ENCODE measurements around the gene TP63. TPM values are rescaled to one million over a fixed set of nuclear protein-coding genes. Genes with fewer than 3 reads are reported as not detected.
"Not testable (repeated sequence)": the region's sequence is repeated elsewhere in the genome, so short reads cannot be mapped to it uniquely, and the experiment has no call there.

TP63 gene
- 26.3 TPM for total RNA-seq
- polyA plus RNA-seq = 7.3 TPM

GRCh38 chr3:189631373-189631408 is at the start of gene TP63:
Gene TP63, plus strand, starts transcription at chr3:189631389. Its CDS starts 127 bp downstream, at chr3:189631516.
- Histone ChIP-seq H3K27ac (ENCODE audit: low read depth) (no peak within 1 kb of the TSS), H3K4me1 (ENCODE audit: insufficient read depth) (no peaks in the 10 kb centered on the region), H3K4me3 (ENCODE audit: low read depth, low read length) (no peak within 1 kb of the TSS), H3K36me3 (ENCODE audit: insufficient read depth) (no peaks in the 10 kb centered on the region)
- no peak for DNase-seq (ENCODE audit: extremely low spot score)

DNA sequence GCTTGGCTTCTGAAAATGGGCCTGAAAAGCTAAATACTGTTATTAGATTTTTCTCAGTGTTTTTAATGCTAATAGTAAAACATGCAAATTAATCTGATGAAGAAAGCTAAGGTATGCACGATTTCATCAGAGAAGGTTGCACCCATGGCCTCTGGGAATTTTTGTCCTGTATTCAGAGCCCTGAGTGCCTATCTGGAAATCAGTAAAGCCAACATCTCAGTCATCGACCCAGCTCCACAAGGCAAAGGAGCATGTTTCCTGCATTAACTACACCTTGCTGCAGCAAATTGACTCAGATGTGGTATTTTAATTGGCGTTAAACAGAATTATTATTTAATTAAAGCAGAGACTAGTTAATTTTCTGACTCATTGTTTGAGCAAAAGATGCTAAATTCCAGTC is 49.0 kb upstream of the TP63 start:
- no peaks in the 10 kb centered on the region for H3K36me3 ChIP-seq (ENCODE audit: insufficient read depth)
- H3K27ac ChIP-seq (ENCODE audit: low read depth) = no peak overlapping the region
- WGBS = 73% methylated on average over 3 of the region's 3 CpGs
- H3K4me3 ChIP-seq (ENCODE audit: low read depth, low read length) = no peak overlapping the region
- H3K4me1 ChIP-seq (ENCODE audit: insufficient read depth) = no peaks in the 10 kb centered on the region
- no peak for DNase-seq (ENCODE audit: extremely low spot score)

DNA sequence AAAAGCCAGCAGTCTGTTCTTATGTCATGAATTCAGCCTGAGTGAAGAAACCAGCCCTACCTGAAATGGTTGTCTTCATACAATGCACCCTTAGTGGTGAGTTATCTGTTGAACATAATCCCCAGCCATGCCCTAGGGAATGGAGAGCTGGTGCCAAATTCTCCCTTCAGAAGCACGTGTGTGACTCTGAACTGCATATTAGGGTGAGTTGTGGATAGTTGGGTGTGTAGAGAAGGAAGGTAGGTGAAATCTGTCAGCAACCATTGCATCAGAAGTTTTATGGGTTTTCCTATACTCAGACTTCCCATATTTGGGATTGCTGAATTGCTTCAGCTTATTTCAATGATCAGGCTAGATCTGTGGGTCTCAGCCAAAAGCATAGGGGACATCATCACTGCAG is 46.5 kb upstream of the TP63 start:
- no peak for DNase-seq (ENCODE audit: extremely low spot score)
- H3K4me1 ChIP-seq (ENCODE audit: insufficient read depth) = no peaks in the 10 kb centered on the region
- H3K36me3 ChIP-seq (ENCODE audit: insufficient read depth) = no peaks in the 10 kb centered on the region
- 50% methylated on average over 1 of the region's 1 CpG for WGBS
- no peak overlapping the region for H3K4me3 ChIP-seq (ENCODE audit: low read depth, low read length)
- no peak overlapping the region for H3K27ac ChIP-seq (ENCODE audit: low read depth)

DNA sequence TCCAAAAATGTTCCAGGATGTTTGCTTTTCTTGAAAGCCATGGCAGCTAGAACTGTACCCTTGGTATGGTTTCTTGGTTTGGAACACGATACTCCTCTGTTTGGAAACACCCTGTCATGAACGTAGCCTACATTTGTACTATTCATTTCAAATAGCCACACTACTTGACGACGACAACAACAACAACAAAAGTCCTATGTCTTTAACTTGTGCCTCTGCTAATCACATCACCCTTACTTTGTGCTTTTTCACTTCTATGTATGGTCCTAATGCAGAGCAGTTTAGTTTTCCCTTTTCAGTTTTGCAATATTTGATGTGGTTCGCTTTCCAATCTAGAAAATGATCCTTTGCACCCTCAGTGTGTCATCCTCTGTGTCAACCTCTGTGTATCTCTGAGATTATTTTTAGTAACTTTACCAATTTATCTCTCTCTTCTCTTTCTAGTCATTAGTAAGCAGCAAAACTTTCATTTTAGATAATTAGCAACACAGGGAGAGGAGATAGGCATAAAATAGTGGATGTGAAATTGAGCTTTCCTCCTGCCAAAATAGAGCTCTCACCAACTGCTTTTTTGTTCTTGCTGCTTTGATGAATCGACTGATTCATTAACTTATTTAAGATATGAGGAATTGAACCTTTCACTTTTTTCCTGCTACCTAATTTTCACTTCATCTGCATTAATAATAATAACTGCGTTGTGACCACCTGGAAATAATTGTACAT is 44.1 kb upstream of the TP63 start:
- DNase-seq (ENCODE audit: extremely low spot score) = no peak
- no peak overlapping the region for H3K27ac ChIP-seq (ENCODE audit: low read depth)
- H3K4me1 ChIP-seq (ENCODE audit: insufficient read depth) = no peaks in the 10 kb centered on the region
- 86% methylated on average over 7 of the region's 7 CpGs for WGBS
- no peaks in the 10 kb centered on the region for H3K36me3 ChIP-seq (ENCODE audit: insufficient read depth)
- H3K4me3 ChIP-seq (ENCODE audit: low read depth, low read length) = no peak overlapping the region

DNA sequence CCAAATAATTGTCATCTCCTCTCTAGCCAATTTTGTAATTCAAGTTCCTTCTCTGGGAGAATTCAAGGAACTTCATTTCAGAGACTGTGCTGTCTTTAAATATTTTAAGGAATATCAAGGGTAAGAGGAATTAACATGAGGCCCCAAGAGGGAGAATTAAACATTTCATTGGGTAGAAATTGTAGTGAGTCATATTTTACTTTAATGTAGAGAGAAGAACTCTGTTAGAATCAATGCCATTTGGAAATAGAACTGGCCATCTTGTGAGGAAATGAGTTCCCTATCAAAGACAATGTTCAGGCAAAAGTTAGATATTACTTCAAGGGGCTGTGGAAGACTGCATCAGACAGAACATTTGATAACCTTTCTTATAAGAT is 43.5 kb upstream of the TP63 start:
- no peak for DNase-seq (ENCODE audit: extremely low spot score)
- no peaks in the 10 kb centered on the region for H3K36me3 ChIP-seq (ENCODE audit: insufficient read depth)
- H3K4me1 ChIP-seq (ENCODE audit: insufficient read depth) = no peaks in the 10 kb centered on the region
- H3K27ac ChIP-seq (ENCODE audit: low read depth) = no peak overlapping the region
- H3K4me3 ChIP-seq (ENCODE audit: low read depth, low read length) = no peak overlapping the region

DNA sequence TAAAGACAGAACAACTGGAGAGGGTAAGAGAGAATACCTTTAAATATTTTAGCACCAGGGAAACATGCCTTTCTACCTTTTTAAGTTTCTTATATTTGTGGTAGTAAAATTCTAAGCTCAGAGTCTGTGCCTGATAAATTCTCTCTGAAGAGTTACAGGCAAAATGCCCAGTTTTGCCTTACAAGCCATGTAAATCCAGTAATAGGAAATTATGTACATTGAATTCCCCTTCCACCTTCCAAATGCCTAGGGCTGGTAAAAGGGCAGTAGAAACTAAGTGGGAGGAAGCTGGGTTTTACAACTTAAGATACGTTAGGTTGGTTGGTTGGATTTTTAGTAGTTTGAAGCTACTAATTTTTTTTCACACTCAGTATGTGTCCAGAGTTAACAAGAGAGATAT is 43.1 kb upstream of the TP63 start:
- no peak overlapping the region for H3K4me3 ChIP-seq (ENCODE audit: low read depth, low read length)
- DNase-seq (ENCODE audit: extremely low spot score) = no peak
- WGBS = 41% methylated on average over 1 of the region's 1 CpG
- no peaks in the 10 kb centered on the region for H3K4me1 ChIP-seq (ENCODE audit: insufficient read depth)
- no peaks in the 10 kb centered on the region for H3K36me3 ChIP-seq (ENCODE audit: insufficient read depth)
- H3K27ac ChIP-seq (ENCODE audit: low read depth) = no peak overlapping the region

DNA sequence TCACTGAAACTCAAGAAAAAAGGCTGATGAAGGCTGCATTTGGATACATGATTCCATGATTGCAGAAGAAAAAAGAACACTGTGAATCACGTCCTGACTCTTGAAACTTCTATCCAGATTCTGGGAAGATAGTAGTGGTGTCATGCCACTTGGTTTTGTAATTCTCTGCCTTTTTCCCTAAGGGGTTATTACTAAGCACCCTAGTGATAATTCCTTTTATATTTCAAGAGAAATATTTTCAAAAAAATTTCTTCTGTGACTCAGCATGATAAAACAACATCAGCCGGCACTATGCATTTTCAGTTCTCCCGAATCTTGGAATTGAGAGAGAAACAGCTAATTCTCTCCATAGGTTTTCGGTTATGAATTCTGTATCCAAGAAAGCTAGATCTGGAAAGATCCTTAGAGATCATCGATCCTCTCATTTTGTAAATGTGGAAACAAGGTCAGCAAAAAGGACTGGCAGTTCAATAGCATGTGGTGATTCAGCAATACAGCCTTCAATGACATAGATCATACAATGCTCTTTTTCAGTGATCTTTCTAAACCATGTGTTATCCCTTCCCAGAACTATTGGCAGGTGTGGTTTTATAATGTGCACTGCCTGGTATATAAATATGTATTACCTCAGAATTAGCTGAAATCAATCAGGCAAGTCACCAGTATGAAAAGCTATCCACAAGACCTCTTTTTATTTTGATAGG is 42.6 kb upstream of the TP63 start:
- H3K27ac ChIP-seq (ENCODE audit: low read depth) = no peak overlapping the region
- DNase-seq (ENCODE audit: extremely low spot score) = no peak
- WGBS = 79% methylated on average over 5 of the region's 5 CpGs
- no peaks in the 10 kb centered on the region for H3K4me1 ChIP-seq (ENCODE audit: insufficient read depth)
- H3K36me3 ChIP-seq (ENCODE audit: insufficient read depth) = no peaks in the 10 kb centered on the region
- no peak overlapping the region for H3K4me3 ChIP-seq (ENCODE audit: low read depth, low read length)

- H3K4me1 ChIP-seq (ENCODE audit: insufficient read depth) = no peaks in the 10 kb centered on the region
- H3K36me3 ChIP-seq (ENCODE audit: insufficient read depth) = no peaks in the 10 kb centered on the region
- 92% methylated on average over 1 of the region's 1 CpG for WGBS
- H3K27ac ChIP-seq (ENCODE audit: low read depth) = no peak overlapping the region
- no peak overlapping the region for H3K4me3 ChIP-seq (ENCODE audit: low read depth, low read length)
- no peak for DNase-seq (ENCODE audit: extremely low spot score)
Measured at GRCh38 chr3:189589179-189589569, 42.0 kb upstream of the TP63 start.

- WGBS = 83% methylated on average over 3 of the region's 3 CpGs
- no peaks in the 10 kb centered on the region for H3K36me3 ChIP-seq (ENCODE audit: insufficient read depth)
- no peak for DNase-seq (ENCODE audit: extremely low spot score)
- H3K4me3 ChIP-seq (ENCODE audit: low read depth, low read length) = no peak overlapping the region
- H3K27ac ChIP-seq (ENCODE audit: low read depth) = no peak overlapping the region
- no peaks in the 10 kb centered on the region for H3K4me1 ChIP-seq (ENCODE audit: insufficient read depth)
Measured at GRCh38 chr3:189590223-189590622, 41.0 kb upstream of the TP63 start.

DNA sequence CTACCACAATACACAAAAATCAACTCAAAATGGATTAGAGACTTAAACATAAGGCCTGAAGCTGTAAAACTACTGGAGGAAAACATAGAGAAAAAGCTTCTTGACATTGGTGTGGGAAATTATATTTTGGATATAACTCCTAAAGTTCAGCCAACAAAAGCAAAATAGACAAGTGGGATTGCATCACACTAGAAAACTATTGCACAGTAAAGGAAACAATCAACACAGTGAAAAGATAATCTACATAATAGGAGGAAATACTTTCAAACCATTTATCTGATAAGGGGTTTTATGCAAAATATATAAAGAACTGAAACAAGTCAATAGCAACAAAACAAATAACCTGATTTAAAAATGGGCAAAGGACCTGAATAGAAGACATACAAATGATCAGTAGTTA is 37.6 kb upstream of the TP63 start:
- Histone ChIP-seq H3K4me1 (ENCODE audit: insufficient read depth) (no peaks in the 10 kb centered on the region), H3K36me3 (ENCODE audit: insufficient read depth) (no peaks in the 10 kb centered on the region), H3K4me3 (ENCODE audit: low read depth, low read length) (no peak overlapping the region), H3K27ac (ENCODE audit: low read depth) (no peak overlapping the region)
- DNase-seq (ENCODE audit: extremely low spot score) = no peak

DNA sequence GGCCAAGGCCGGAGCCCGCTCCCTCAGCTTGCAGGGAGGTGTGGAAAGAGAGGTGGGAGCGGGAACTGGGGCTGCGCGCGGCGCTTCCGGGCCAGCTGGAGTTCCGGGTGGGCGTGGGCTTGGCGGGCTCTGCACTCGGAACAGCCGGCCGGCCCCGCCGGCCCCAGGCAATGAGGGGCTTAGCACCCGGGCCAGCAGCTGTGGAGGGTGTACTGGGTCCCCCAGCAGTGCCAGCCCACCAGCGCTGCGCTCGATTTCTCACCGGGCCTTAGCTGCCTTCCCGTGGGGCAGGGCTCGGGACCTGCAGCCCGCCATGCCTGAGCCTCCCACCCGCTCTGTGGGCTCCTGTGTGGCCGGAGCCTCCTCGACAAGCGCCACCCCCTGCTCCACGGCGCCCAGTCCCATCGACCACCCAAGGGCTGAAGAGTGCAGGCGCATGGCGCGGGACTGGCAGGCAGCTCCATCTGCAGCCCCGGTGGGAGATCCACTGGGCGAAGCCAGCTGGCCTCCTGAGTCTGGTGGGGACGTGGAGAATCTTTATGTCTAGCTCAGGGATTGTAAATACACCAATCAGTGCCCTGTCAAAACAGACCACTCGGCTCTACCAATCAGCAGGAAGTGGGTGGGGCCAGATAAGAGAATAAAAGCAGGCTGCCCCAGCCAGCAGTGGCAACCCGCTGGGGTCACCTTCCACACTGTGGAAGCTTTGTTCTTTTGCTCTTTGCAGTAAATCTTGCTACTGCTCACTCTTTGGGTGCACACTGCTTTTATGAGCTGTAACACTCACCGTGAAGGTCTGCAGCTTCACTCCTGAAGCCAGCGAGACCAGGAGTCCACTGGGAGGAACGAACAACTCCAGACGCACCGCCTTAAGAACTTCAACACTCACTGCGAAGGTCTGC is 34.9 kb upstream of the TP63 start:
- not testable (repeated sequence) for DNase-seq (ENCODE audit: extremely low spot score); H3K4me3 ChIP-seq (ENCODE audit: low read depth, low read length); H3K36me3 ChIP-seq (ENCODE audit: insufficient read depth); H3K27ac ChIP-seq (ENCODE audit: low read depth); H3K4me1 ChIP-seq (ENCODE audit: insufficient read depth)
- 94% methylated on average over 45 of the region's 45 CpGs for WGBS

DNA sequence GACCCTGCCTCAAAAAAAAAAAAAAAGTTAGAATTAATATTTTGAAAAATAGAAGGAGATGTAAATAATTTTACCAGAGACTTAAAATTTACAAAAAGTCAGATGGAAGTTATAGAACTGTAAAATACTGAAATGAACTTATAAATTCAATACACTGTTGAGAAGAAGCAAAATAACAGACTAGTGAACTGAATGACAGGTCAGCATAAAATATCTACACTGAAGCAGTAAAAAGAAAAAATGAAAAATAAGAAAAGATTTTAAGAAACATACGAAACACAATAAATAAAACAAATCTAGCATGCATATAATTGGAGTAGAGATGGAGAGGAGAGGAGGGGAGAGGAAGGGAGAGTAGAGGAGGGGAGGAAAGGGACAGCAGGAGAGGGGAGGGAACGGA is 33.3 kb upstream of the TP63 start:
- no peak overlapping the region for H3K4me3 ChIP-seq (ENCODE audit: low read depth, low read length)
- no peak overlapping the region for H3K27ac ChIP-seq (ENCODE audit: low read depth)
- no peaks in the 10 kb centered on the region for H3K4me1 ChIP-seq (ENCODE audit: insufficient read depth)
- WGBS = 67% methylated on average over 2 of the region's 2 CpGs
- H3K36me3 ChIP-seq (ENCODE audit: insufficient read depth) = no peaks in the 10 kb centered on the region
- no peak for DNase-seq (ENCODE audit: extremely low spot score)

GRCh38 chr3:189598530-189599225 is 32.5 kb upstream of the TP63 start:
- Histone ChIP-seq H3K4me1 (ENCODE audit: insufficient read depth) (no peaks in the 10 kb centered on the region), H3K36me3 (ENCODE audit: insufficient read depth) (no peaks in the 10 kb centered on the region), H3K27ac (ENCODE audit: low read depth) (no peak overlapping the region), H3K4me3 (ENCODE audit: low read depth, low read length) (no peak overlapping the region)
- no peak for DNase-seq (ENCODE audit: extremely low spot score)
- 86% methylated on average over 6 of the region's 6 CpGs for WGBS

DNA sequence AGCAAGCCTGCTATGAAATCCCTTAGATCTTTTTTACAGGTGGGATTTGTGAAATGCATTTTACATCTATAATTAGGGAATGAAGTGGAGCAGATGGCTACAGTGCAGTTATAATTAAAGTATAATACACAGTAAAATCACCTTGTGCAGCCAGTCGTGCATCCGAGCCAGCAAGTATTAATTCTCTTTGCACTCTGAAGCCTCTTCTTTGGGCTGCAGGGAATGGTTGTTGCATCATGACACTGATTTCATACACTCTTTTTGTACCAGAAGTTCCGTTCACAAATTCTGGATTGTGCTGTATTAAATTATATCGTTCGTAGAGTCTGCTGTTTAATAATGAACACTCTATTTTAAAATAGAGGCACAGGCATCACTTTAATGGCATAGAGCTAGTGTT is 28.7 kb upstream of the TP63 start:
- Histone ChIP-seq H3K27ac (ENCODE audit: low read depth) (no peak overlapping the region), H3K4me3 (ENCODE audit: low read depth, low read length) (no peak overlapping the region), H3K36me3 (ENCODE audit: insufficient read depth) (no peaks in the 10 kb centered on the region), H3K4me1 (ENCODE audit: insufficient read depth) (no peaks in the 10 kb centered on the region)
- WGBS = 89% methylated on average over 5 of the region's 5 CpGs
- DNase-seq (ENCODE audit: extremely low spot score) = no peak
